Mucosa of descending colon (tissue), 3 donors: ENCODE measurements around the gene KIZ. TPM values are rescaled to one million over a fixed set of nuclear protein-coding genes. Genes with fewer than 3 reads are reported as not detected.
A peak's percentile ranks its signal among the peaks of the same experiment; 100 is the strongest.

Experiments
- ATAC-seq: fragments of 200-7000 bp; cut with Tn5 transposase; one replicate; pipeline ENCODE4 v1.9.1; 2020; ENCODE audit warnings: mild to moderate bottlenecking, moderate library complexity
- DNase-seq, 3 donors: peaks; one replicate each; pipeline ENCODE4 v3.0.0-alpha.2; 2020
- H3K36me3 ChIP-seq: fragments of 200-600 bp; one replicate; pipeline ENCODE4 v1.8.0; 2021; ENCODE audit warnings: low read depth, mild to moderate bottlenecking
- H3K4me1 ChIP-seq: fragments of 200-600 bp; one replicate; pipeline ENCODE4 v1.8.0; 2021; ENCODE audit warnings: low read depth, mild to moderate bottlenecking
- H3K4me3 ChIP-seq: fragments of 200-600 bp; one replicate; pipeline ENCODE4 v1.8.0; 2021; ENCODE audit warnings: mild to moderate bottlenecking
- H3K9me3 ChIP-seq: fragments of 200-600 bp; one replicate; pipeline ENCODE4 v1.8.0; 2021; ENCODE audit warnings: mild to moderate bottlenecking
- intact Hi-C, 2 donors: fragments of 100-400 bp; cut with DNase I in 1 of 2; cut with micrococcal nuclease in 1 of 2; formaldehyde crosslinking; loops; one replicate each; pipeline versions ENCODE4 v1.11.0 to v1.11.1; 2022; cut with DNase I, micrococcal nuclease
- long read RNA-seq, 2 donors: library from polyadenylated mRNA; unstranded; transcript quantifications; one replicate each; pipeline ENCODE4 v2.0.0, GENCODE V29; 2019 to 2021
- total RNA-seq, 3 donors: library from RNA; stranded (reverse); fragmentation: NEBNext Ultra II Directional in 2 of 3; extraction: Animal tissue kit (Norgen Biotek cat#: 25700) in 2 of 3; gene quantifications; one replicate each; pipeline versions ENCODE4 v1.2.1 to v1.2.4, GENCODE V29; 2021 to 2023
- TF ChIP-seq, protein P1 (sequence below): fragments of 200-600 bp; IDR thresholded peaks from one replicate; pipeline ENCODE4 v1.8.0; 2022; ENCODE audit warnings: antibody characterized with exemption, mild to moderate bottlenecking
- donor health status: DM: no; HTN: no; CAD: no; lungs with moderate emphysema.
- donor health status: DM: no; HTN: no; CAD: no.
- donor health status: DM: no; HTN: yes; CAD: no.

KIZ gene, protein sequence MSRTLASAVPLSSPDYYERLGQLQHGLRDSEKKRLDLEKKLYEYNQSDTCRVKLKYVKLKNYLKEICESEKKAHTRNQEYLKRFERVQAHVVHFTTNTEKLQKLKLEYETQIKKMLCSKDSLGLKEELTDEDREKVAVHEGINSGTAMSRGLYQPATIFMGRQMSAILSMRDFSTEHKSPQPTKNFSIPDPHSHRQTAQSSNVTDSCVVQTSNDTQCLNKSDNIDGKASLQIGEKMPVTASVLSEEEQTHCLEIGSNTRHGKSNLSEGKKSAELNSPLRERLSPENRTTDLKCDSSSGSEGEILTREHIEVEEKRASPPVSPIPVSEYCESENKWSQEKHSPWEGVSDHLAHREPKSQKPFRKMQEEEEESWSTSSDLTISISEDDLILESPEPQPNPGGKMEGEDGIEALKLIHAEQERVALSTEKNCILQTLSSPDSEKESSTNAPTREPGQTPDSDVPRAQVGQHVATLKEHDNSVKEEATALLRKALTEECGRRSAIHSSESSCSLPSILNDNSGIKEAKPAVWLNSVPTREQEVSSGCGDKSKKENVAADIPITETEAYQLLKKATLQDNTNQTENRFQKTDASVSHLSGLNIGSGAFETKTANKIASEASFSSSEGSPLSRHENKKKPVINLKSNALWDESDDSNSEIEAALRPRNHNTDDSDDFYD
- total RNA-seq: 100 to 1,000 TPM in 1 of 3 donors, 10 to 100 TPM in 1, 1 to 10 TPM in 1; 9.4 to 114 (median 14.2) TPM
- long read RNA-seq, donor 1, transcript KIZ-210 (13 exons, 2,130 nt): major isoform, 43 of 85 reads
- long read RNA-seq, donor 1, partial matches to known transcripts: 7 of 85 reads
- long read RNA-seq, donor 1, other reads (novel, unspliced or antisense): 35 of 85 reads
- long read RNA-seq, donor 2, partial matches to known transcripts: 0 of 5 reads
- long read RNA-seq, donor 2, other reads (novel, unspliced or antisense): 1 of 5 reads

DNA sequence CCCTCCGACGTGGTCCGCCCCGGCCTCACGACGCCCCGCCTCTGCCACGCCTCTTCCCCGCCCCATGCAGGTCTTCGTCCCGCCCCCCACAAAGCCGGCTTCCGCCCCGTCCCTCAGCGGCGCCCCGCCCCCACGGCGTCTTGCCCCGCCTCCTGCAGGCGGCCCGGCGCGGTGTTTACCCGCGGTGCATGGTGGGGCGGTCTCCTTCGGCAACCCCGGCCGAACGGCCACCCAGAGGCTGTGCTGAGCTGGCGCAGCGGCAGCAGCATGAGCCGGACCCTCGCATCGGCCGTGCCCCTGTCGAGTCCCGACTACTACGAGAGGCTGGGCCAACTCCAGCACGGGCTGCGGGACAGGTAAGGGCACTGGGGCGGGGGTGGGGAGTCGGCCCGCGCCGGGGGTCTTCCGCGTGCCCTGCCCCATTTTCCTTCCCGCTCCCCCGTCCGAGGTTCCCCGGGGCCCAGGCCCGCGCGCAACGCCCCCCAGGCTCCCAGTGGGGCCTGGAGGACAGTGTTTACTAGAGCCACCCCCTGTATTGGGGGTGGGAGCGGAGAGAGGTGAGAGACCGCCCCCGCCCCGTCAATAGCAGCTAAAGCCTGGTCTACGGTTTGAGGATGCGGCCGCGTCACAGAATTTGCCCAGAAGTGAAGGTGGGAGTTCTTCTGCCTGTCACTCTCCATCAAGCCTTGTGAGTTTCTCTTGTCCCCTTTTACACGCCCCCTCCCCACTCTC is at the start of gene KIZ:
Gene KIZ, plus strand, starts transcription at position 234 of the 732 bp plus-strand sequence. Its CDS starts 34 bp downstream, at position 268.
- intact Hi-C loops: no loop called here
- H3K9me3 ChIP-seq: no peaks in the 10 kb centered on the region
- peak within 1 kb of the TSS; percentile 67 for H3K4me3 ChIP-seq
- H3K4me1 ChIP-seq: peaks cover 3% of the 10 kb centered on the region
- TF ChIP-seq, protein P1, sequence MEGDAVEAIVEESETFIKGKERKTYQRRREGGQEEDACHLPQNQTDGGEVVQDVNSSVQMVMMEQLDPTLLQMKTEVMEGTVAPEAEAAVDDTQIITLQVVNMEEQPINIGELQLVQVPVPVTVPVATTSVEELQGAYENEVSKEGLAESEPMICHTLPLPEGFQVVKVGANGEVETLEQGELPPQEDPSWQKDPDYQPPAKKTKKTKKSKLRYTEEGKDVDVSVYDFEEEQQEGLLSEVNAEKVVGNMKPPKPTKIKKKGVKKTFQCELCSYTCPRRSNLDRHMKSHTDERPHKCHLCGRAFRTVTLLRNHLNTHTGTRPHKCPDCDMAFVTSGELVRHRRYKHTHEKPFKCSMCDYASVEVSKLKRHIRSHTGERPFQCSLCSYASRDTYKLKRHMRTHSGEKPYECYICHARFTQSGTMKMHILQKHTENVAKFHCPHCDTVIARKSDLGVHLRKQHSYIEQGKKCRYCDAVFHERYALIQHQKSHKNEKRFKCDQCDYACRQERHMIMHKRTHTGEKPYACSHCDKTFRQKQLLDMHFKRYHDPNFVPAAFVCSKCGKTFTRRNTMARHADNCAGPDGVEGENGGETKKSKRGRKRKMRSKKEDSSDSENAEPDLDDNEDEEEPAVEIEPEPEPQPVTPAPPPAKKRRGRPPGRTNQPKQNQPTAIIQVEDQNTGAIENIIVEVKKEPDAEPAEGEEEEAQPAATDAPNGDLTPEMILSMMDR: no peak
- DNase-seq (peak; percentile 97 to 99 (median 97)), ATAC-seq (peak; percentile 99)
- no peaks in the 10 kb centered on the region for H3K36me3 ChIP-seq

DNA sequence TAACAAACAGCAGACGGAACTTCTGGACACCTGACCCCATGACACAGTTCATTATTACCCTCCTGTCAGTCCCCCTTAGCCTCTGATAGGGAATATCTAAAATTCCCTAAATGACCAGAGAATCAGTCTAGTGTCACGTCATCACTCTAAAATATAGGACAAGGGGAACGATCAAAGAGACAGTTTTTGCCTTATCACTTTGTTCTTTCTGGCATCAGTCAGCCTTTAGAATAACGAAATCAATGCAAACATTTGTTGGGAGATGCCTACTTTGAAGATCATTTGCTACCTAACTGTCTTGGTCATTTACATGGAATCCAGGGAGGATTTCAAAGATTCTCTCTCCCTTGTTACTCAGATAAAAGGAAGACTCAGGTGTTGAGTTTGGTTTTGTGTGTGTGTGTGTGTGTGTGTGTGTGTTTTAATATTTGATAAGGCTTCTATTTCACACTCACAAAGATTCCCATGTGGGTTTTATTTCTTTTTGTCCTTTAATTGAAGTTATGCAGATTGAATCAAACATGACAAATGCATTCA is 48.0 kb upstream of the KIZ start:
- no peak for ATAC-seq
- TF ChIP-seq, protein P1: no peak
- Histone ChIP-seq H3K9me3 (no peaks in the 10 kb centered on the region), H3K36me3 (no peaks in the 10 kb centered on the region), H3K4me3 (no peak overlapping the region), H3K4me1 (no peaks in the 10 kb centered on the region)
- DNase-seq: no peak
- intact Hi-C loops: no loop called here

DNA sequence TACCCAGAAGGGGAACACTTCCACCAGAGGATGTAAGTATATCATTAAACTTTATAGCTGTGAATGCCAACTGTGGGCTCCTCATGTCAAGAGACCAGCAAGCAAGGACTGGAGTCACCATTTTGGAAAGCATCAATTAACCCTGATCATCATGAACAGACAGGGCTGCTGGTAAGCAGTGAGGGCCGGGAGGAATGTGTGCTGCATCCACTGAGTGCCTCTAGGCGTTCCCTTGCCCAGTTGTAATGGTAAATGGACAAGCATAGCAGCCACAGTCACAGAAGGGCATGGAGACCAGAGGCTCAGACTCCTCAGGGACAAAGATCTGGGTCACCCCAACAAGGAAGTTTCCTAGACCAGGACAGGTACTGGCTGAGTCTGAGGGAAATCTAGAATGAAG is 43.3 kb upstream of the KIZ start:
- intact Hi-C loops: no loop called here
- TF ChIP-seq, protein P1: no peak
- no peak overlapping the region for H3K4me3 ChIP-seq
- no peaks in the 10 kb centered on the region for H3K36me3 ChIP-seq
- H3K9me3 ChIP-seq: no peaks in the 10 kb centered on the region
- no peaks in the 10 kb centered on the region for H3K4me1 ChIP-seq
- ATAC-seq: no peak
- no peak for DNase-seq

GRCh38 chr20:21083825-21084325 is 42.0 kb upstream of the KIZ start:
- TF ChIP-seq, protein P1: no peak
- H3K36me3 ChIP-seq: no peaks in the 10 kb centered on the region
- H3K9me3 ChIP-seq: no peaks in the 10 kb centered on the region
- H3K4me1 ChIP-seq: no peaks in the 10 kb centered on the region
- intact Hi-C loops: no loop called here
- DNase-seq (no peak), ATAC-seq (no peak)
- H3K4me3 ChIP-seq: no peak overlapping the region
